ENCODE results near the gene KCNG2.

KCNG2 gene

DNA sequence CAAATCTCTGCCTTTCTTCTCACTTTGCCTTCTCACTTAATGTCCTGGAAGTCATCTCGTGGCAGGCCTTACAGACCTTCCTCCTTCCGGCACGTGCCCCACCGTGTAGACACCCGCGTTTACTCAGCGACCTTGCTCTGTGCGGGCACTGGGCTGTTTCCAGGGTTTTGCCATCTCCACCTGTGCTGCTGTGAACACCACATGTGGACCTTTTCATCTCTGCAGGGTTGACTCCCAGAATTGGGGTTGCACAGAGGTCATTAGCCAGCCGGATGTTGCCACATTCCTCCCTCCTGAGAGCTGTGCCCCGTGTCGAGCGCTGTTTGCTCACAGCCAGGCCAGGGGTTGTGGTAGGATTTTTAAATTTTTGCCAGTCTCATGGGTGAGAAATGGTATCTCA, 25.4 kb downstream of the KCNG2 start:
- no peak for DNase-seq

DNA sequence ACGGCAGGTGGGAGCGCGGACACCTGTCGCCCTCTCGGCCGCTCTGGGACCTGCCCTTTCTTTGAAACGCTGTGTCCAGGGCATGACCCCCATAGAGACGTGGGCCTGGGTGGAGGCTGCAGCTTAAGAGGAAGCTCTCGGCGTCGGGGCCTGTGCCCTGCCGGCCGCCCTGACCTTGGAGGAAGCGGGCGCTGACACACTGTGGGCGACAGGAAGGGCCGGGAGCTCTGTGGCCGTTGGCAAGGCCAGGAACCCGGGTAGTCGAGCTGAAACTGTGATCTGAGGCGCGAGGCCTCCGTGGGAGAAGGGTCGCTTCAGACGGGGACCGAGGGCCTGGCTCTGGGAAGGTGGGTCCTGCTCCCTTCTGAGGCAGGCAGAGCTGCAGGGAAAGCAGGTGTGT, 28.2 kb downstream of the KCNG2 start:
- DNase-seq: no peak

DNA sequence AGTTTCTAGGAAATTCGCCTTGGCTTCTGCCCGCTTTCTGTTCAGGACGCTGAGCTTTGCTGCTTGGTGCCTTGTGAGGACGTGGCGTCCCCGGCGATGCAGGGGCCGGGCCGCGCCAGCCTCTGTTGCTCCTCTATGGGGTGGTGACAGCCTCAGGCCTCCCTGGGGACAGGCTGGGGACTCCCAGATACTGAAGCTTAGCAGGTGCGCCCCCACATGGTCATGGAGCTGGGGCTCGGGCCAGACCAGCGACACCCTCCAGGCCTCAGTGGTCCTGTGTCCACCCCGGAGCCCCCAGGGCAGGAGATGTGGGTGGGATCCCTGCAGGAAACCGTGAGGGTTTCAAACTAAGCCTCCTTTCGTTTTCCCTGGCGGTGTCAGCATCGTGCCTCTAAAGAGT, 29.2 kb downstream of the KCNG2 start:
- DNase-seq: no peak

DNA sequence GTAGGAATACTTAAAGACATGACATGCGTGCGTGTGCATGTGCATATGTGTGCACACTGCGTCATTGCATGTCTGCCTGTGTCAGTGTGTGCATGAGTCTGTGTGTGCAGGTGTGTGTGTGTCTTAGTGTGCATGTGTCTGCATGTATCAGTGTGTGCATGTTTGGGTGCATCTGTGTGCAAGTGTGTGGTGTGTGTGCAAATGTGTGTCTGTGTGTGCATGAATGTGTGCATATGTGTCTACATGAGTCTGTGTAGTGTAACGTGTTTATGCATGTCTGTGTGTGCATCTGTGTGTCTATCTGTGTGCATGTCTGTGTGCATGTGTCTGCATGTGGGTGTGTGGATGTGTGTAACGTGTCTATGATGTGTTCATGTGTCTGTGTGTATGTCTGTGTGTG, 30.5 kb downstream of the KCNG2 start:
- DNase-seq: no peak

DNA sequence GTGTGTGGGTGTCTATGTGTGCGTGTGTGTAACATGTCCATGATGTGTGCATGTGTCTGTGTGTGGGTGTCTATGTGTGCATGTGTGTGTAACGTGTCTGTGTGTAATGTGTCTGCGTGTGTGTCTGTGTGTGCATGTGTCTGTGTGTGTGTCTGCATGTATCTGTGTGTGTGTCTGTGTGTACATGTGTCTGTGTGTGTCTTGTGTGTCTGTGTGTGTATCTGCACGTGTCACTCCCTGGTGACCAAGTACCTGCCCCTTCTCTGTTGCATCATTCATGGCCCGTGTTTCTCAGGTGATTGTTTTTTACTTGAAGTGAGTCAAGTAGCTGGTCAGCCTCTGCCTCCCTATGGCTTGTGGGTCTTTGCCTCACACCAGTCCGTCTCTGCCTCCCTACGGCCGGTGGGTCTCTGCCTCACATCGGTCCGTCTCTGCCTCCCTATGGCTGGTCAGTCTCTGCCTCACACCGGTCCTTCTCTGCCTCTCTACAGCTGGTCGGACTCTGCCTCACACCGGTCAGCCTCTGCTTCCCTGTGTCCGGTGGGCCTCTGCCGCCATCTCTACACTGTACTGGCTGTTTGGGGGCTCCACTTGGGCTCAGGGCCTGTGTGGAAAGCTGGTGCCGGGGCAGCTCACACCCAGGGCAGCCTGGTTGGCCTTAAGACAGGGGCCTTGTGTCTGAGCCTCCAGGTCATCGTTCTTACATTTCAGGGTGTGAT, 31.6 kb downstream of the KCNG2 start:
- no peak for DNase-seq

DNA sequence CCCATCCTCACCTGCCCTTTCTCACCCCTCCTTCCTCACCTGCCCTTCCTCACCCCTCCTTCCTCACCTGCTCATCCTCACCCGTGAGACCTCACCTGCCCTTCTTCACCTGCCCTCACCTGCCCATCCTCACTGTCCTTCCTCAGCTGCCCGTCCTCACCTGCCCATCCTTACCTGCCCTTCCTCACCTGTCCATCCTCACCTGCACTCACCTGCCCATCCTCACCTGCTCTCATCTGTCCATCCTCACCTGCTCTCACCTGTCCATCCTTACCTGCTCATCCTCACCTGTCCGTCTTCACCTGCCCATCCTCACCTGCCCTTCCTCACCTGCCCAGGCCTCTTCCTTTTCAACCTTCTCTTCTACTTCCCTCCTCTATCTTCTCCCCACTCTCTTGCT, 34.4 kb downstream of the KCNG2 start:
- DNase-seq: no peak

DNA sequence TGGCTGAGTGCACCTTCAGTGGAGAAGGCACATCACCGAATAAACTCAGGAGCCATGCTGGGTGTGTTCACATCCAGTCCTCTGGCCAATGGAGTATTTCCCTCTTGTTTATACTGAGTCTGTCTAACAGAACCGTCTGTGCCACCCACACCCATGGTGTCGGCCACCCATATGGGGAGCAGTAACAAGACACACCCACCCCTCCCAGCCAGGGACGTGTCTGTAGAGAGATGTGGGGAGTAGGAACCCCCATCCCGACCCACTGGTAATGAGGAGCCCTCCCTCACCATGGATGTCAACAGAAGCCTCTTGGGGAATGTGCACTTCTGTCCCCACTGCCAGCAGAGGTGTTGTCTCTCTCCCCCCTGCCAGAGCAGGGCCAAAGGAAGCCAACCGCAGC, 37.1 kb downstream of the KCNG2 start:
- no peak for DNase-seq

DNA sequence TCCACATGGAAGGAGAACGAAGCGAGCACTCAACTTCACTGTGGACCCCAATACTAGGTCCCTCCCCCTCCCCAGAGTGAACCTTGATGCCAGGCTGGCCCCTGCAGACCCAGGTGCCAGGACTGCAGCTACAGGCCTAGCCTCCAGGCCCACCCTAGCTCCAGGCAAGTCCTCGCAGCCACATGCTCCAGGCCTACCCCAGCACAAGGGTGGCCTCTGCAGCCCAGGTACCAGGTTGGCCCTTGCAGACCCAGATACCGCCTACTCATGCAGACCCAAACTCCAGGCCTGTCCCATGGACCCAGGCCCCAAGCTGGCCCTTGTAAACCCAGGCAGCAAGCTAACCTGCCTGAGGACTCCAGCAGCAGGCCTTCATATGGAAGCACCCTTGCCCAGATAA, 44.2 kb downstream of the KCNG2 start:
- DNase-seq: no peak

DNA sequence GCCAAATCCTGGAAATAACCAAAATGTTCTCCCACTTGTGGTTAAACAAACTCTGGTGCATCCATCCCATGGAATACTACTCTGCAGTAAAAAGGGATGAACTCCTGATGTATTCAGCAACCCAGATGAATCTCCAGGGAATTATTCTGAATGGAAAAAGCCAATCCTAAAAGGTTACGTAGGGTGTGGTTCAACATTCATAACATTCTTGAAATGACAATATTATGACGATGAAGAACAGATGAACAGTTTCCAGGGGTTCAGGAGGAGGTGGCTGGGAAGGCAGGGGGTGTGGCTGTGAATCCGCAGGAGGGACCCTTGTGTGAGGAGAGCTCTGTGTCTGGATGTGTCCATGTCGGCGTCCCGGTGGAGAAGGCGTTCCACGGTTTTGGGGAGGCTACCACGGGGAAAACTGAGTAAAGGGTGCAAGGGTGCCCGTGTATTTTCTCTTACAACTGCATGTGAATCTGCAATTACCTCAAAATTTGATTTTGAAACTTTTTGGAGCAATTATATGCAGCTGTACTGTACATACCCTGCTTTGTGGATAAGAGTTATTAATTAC, 47.3 kb downstream of the KCNG2 start:
- no peak for DNase-seq

DNA sequence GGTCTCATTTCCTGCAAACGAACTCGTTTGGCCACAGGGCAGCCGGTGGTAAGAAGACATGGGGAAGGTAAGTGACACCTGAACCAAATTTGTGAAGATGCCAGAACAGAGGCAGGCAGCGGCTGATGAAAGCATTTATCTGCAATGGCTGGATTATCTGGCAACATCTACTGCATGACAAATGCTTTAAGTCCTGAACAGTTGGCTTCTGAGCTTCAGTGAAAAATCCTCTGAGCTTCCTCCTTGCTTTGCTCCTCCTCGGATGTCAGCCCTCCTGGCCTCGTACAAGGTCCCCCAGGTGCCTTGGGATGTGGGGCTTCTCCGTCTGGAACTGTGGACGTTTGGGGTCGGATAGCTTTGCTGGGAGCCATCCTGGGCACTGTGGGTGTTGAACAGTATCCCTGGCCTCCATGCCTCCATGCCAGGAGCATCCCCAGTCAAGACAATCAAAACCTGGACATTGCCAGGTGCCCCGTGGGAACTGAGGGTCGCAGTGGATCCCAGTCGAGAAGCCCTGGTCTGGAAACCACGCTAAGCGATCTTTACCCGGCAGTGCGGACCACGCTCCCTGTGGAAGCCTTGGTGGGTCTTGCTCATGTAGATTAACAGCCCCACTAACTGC, 49.3 kb downstream of the KCNG2 start:
- peak; percentile 26 for DNase-seq

DNA sequence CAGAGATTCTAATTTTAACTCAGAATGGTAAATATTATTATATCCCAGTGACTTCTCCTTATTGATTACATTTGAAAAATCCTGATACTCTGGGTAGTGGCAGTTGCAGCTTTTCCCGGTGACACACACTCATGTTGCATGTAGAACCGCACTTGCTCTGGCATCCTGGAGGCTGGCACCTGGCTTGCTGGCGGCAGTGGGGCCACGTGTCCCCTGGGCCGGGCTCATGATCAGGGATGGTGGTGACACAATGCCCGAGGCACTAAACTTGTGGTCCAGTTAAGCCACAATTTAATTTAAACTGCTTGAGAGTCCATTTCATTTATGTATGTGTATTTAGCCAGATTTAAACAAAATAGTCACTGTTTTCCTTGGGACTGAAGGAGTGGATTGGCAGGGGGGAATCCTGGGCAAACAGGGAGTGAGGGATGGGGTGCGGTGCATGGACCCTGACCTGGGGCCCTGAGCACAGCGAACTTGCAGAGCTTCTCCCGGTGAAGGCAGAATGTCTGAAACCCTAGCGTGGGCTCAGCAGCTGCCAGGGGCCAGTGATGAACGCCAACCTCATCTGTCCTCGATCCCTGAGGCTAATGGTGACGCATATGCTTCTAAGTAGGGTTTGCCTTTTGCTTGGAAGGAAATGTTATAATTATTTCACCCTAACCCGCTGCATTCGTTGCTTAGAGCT, 50.0 kb downstream of the KCNG2 start:
- no peak for DNase-seq

DNA sequence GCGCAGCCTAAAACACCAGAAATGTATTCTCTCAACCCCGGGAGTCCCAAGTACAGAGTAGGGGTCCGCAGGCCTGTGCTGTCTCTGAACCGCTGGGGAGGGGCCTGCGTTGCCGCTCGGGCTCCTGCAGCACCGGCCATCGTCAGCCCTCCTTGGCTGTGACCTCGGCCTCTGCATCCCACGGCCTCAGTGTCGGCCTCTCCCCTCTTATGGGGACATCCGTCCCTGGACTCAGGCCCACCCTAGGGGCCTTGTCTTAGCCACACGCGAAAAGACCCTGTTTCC, 50.5 kb downstream of the KCNG2 start:
- DNase-seq: no peak

DNA sequence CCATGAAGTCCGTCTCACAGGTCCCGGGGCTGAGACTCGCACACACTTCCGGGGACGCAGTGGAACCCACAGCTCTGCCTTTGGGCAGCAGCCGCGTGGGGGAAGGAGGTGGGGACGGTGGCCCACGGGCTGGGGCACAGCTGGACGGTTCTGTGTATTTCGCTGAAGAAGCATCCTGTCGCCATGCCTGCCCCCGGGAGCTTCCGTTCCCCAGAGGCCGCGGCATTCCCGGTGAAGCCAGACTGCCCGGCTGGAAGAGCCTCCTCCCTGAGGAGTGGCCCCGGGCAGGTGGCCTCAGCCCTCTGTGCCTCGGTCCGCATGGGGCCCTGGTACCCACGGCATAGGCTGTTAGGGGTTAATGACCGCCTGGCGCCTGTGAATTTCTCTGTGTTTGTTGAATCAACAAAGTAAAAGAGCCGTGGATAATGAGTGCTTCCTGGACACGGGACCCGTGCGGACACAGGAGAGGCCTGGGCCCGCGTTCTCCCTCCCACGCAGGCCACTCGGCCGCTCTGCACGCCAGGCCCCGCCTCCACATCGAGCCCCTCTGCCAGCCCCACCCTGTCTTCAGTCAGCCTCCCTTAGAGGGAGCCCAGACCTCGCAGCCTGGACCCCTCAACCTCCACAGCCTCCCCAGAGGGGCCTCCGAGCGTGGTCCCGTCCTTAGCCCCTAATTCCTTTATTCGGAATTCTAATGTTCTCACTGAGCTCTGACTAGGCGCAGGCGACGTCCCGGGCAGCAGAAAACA, 51.0 kb downstream of the KCNG2 start:
- peak; percentile 32 for DNase-seq

DNA sequence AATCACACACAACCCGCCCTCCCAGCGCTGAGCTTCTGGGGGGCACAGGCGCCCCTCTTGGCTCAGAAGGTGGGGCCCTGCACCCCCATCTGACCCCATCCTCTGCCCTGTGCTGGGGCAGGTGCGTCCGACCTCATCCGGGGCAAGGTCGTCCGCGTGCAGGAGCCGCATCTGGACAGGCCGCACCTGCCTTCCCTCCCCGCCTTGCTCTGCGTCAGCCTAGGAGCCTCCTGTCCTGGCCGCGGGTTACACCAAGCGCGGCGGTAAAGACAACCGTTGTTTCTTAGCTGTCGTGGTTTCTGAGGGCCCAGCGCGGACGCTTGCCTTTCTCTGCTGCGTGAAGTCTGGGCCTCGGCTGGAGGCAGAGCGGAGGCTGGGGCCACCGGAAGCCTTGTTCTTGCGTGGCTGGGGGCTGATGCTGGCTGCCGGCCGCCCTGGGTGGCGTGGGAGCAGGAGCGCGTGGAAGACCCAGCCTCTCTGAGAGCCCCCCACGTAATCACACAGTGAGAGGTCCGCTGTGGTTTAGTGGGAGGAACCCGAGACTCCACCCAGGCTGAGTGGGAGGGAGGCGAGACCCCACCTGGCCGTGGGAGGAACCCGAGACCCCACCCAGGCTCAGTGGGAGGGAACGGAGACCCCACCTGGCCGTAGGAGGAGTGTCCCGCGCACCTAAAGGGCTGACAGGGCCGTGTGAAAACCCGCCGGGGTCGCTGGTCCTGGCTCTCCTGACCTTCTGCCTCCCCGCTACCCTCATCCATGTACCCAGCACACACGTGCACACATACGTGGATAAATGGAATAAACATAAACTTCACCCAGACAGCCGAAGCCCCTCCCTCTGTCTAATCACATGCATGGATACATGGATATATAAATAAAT, 51.8 kb downstream of the KCNG2 start:
- DNase-seq: peak; percentile 41

DNA sequence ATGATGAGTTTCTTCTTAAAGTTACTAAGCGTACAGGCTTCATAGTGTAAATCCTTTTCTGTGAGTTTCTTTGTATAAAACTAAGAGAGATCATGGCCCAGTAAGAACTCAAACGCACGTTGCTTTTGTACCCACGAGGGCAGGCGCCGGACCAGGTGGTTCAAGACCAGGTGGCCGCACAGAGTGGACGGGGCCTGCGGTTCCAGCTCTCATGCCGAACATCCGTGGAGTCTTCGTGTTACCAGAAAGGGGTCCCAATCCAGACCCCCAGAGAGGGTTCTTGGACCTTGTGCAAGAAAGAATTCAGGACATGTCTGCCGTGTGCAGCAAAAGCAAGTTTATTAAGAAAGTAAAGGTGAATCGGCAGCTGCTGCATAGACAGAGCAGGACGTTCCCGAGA, 53.0 kb downstream of the KCNG2 start:
- DNase-seq: peak; percentile 11

DNA sequence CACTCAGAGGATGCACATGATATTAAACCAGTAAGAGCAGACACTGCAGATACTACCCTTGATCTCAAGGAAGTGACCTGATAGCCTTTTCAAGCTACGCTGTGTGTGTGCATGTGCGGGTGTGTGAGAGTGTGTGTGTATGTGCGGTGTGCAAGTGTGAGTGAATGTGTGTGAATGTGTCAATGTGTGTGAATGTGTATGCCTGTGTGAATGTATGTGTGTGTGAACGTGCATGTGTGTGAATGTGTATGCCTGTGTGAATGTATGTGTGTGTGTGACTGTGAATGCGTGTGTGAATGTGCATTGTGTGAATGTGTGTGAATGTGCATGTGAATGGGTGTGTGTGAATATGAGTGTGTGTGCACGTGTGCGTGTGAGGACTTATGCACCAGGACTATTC, 53.8 kb downstream of the KCNG2 start:
- no peak for DNase-seq

DNA sequence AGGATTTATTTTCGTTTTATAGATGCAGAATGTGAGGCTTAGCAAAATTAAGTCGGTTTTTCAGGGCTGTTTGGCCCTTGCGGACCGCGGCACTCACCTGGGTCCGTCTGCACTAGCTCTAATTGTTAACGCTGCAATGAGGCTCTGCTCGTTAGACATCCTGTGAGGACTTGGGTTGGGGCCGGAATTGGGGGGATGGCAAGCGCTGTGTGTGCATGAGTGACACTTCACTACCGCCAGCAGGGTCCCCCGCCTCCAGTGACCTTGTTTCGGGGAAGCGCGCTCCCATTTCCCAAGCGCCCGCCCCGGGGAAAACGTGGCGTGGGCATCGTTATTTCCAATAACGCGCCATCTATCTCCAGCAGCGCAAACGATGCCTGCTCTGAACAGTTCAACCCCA, 54.2 kb downstream of the KCNG2 start:
- peak; percentile 30 for DNase-seq

DNA sequence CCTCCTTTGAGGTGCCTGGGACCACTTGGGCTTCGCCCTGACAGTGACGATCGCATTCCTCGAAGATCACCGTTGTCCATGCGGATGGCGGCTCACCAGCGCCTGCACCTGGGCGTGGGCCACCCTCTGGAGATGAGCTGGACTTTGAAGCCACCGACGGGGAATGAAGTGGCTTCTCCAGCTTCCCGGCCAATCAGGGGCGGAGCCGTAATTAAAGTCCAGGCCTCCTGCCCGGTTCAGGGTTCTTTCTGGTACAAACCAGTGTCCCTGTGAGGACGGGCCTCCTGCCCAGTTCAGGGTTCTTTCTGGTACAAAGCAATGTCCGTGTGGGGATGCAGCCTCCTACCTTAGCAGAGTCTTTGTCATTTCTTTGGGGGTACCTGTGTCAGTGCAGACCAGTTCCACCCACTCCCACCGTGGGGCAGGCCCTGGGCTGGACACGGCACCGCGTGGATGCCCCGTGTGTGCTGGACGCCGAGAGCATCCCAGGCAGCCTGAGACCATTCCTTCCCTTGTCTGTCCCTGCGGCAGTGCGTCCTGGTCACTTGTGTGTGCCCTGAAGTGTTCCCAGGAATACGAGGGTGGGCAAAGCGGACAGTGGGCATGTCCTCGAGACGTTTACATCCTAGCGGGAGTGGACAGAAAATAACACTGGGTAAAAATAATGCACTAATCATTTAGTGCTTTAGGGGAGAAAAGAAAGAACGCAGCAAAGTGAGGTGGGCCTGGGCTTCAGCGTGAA, 55.0 kb downstream of the KCNG2 start:
- peak; percentile 40 for DNase-seq

DNA sequence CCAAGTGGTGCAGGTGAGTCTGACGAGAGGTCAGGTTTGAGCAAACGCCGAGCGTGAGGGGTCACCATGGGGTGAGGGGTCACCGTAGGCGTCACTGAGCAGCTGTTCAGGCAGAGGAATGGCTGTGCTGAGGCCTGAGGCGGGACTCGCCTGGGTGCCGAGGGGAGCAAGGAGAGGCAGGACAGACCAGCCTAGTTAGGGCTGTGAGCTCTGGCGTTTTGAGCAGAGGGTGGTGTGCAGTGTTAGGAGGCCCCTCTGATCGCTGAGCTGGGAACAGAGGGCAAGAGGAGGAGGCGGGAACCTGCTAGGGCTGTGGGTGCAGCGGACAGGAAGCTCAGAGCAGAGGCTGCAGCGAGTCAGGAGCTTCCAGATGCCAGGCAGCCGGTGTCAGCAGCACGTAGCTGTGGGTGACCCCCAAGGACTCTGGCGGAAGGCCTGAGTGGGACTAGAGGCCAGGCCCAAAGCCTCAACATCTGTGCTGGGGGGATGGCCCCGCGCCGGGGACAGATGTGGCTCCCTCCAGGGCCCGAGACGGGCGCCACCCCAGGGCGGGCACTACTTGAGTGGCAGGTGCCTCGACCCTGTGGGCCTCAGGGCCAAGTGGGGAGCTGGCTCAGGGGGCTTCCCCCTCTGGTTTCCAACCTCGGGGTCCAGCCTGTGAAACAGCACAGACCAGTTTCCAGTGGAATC, 55.7 kb downstream of the KCNG2 start:
- DNase-seq: peak; percentile 45

DNA sequence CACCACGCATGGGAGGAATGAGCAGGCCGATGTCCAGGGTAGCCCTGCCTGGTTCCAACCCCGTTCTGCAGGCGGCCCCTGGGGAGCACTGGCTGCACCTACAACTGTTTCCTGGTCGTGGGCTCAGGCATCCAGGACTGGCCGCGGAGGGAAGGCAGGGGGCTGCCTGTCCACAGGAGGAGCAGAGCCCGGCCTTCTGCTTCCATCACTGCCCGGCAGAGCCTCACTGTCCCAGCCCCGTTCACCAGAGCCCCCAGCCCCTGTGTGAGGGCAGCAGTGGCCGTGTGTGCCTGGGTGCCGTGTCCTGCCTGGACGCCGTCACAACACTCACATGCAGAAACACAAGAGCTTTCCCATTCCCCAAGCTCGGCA, 56.2 kb downstream of the KCNG2 start:
- DNase-seq: no peak
